Upper lobe of right lung (tissue), 1 donor: ENCODE measurements around the gene ASIC3. TPM values are rescaled to one million over a fixed set of nuclear protein-coding genes. Genes with fewer than 3 reads are reported as not detected.

Source experiments
- ATAC-seq: fragments of 200-7000 bp; cut with Tn5 transposase; one replicate; pipeline ENCODE4 v1.9.1; 2020; ENCODE audit warnings: mild to moderate bottlenecking, moderate library complexity
- DNase-seq: peaks from one replicate; pipeline ENCODE4 v3.0.0-alpha.2; 2020
- H3K27ac ChIP-seq: fragments of 200-600 bp; one replicate; pipeline ENCODE4 v1.8.0; 2022
- H3K27me3 ChIP-seq: fragments of 200-600 bp; one replicate; pipeline ENCODE4 v1.8.0; 2022; ENCODE audit warnings: mild to moderate bottlenecking
- H3K36me3 ChIP-seq: fragments of 200-600 bp; one replicate; pipeline ENCODE4 v1.8.0; 2022
- H3K4me1 ChIP-seq: fragments of 200-600 bp; one replicate; pipeline ENCODE4 v1.8.0; 2022
- H3K4me3 ChIP-seq: fragments of 200-600 bp; one replicate; pipeline ENCODE4 v1.8.0; 2022; ENCODE audit warnings: mild to moderate bottlenecking
- H3K9me3 ChIP-seq: fragments of 200-600 bp; one replicate; pipeline ENCODE4 v1.8.0; 2022
- intact Hi-C: fragments of 100-400 bp; cut with DNase I; formaldehyde crosslinking; loops from one replicate; pipeline ENCODE4 v1.11.0; 2022
- total RNA-seq: library from RNA; stranded (reverse); fragmentation: NEBNext Ultra II Directional; extraction: Animal tissue kit (Norgen Biotek cat#: 25700); gene quantifications from one replicate; pipeline ENCODE4 v1.2.1, GENCODE V29; 2021
- TF ChIP-seq, protein P1 (sequence below): fragments of 200-600 bp; IDR thresholded peaks from one replicate; pipeline ENCODE4 v1.8.0; 2022; ENCODE audit warnings: antibody characterized with exemption
- donor health status: DM: no; HTN: yes; CAD: no; lungs with severe emphysema.

ASIC3 gene
- total RNA-seq, 1 donor from 2014 or later: 2.6 TPM

GRCh38 chr7:151101621-151102396 is 53.5 kb downstream of the ASIC3 start:
- no peak for DNase-seq
- no peaks in the 10 kb centered on the region for H3K36me3 ChIP-seq
- peak; percentile 21 for ATAC-seq
- no peak overlapping the region for H3K4me3 ChIP-seq
- intact Hi-C loops: no loop called here
- H3K4me1 ChIP-seq: peaks cover 7% of the 10 kb centered on the region
- TF ChIP-seq, protein P1, sequence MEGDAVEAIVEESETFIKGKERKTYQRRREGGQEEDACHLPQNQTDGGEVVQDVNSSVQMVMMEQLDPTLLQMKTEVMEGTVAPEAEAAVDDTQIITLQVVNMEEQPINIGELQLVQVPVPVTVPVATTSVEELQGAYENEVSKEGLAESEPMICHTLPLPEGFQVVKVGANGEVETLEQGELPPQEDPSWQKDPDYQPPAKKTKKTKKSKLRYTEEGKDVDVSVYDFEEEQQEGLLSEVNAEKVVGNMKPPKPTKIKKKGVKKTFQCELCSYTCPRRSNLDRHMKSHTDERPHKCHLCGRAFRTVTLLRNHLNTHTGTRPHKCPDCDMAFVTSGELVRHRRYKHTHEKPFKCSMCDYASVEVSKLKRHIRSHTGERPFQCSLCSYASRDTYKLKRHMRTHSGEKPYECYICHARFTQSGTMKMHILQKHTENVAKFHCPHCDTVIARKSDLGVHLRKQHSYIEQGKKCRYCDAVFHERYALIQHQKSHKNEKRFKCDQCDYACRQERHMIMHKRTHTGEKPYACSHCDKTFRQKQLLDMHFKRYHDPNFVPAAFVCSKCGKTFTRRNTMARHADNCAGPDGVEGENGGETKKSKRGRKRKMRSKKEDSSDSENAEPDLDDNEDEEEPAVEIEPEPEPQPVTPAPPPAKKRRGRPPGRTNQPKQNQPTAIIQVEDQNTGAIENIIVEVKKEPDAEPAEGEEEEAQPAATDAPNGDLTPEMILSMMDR: no peak
- no peaks in the 10 kb centered on the region for H3K27me3 ChIP-seq
- no peaks in the 10 kb centered on the region for H3K9me3 ChIP-seq
- H3K27ac ChIP-seq: no peak overlapping the region

Other genes with a start within 250 kb of the ASIC3 start
- gene TMEM176B, start 248.2 kb upstream of the ASIC3 start, total RNA-seq: 68.2 TPM
- gene TMEM176A, start 247.8 kb upstream of the ASIC3 start, total RNA-seq: 63.7 TPM
- gene AOC1, start 196.0 kb upstream of the ASIC3 start, total RNA-seq: 0.64 TPM
- 3.6 TPM for gene KCNH2, start 70.2 kb upstream of the ASIC3 start, total RNA-seq
- 42.9 TPM for gene NOS3, start 57.5 kb upstream of the ASIC3 start, total RNA-seq
- 0.17 TPM for gene ATG9B, start 24.0 kb upstream of the ASIC3 start, total RNA-seq
- gene ABCB8, start 20.1 kb upstream of the ASIC3 start, total RNA-seq: 40.6 TPM
- gene CDK5, start 9.4 kb downstream of the ASIC3 start, total RNA-seq: 10.4 TPM
- gene SLC4A2, start 11.1 kb downstream of the ASIC3 start, total RNA-seq: 178 TPM
- 54.2 TPM for gene FASTK, start 32.3 kb downstream of the ASIC3 start, total RNA-seq
- gene TMUB1, start 35.0 kb downstream of the ASIC3 start, total RNA-seq: 36.3 TPM
- gene AGAP3, start 37.9 kb downstream of the ASIC3 start, total RNA-seq: 152 TPM
- gene GBX1, start 119.2 kb downstream of the ASIC3 start, total RNA-seq: not detected
- not detected for gene ASB10, start 138.7 kb downstream of the ASIC3 start, total RNA-seq
- gene H2BK1, start 162.0 kb downstream of the ASIC3 start, total RNA-seq: not detected
- 26.3 TPM for gene ABCF2, start 178.7 kb downstream of the ASIC3 start, total RNA-seq
- 37.2 TPM for gene CHPF2, start 184.0 kb downstream of the ASIC3 start, total RNA-seq
- gene SMARCD3, start 200.2 kb downstream of the ASIC3 start, total RNA-seq: 61.5 TPM